ENCODE measurements around the gene AARSD1.

DNA sequence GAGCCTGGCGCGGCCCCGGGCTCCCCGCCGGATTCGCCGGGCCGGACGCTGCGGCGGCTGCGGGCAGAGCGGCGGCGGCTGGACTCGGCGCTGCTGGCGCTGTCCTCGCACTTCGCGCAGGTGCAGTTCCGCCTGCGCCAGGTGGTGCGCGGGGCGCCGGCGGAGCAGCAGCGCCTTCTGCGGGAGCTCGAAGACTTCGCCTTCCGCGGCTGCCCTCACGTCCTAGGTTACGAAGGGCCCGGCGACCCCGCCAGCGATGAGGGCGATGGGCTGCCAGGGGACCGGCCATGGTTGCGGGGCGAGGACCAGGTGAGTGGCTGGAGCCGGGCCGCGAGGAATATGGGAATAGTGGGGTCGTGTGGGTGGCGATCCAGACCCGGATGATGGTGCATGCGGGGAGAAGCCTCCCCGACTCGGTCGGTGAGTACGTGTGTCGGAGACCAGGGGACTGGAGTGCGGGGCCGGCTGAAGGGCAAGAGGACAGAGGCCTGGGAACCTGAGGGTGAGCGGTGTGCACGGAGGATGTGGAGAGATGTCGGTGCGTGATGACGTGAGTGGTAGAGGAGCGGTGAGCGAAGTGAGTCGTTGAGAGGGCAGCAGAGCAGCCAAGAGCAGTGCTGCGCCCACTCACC lies 16.6 kb upstream of the AARSD1 start:
- TF ChIP-seq EP300 (IDR thresholded peaks at IDR 0.05) (no peak), POLR2A (IDR thresholded peaks at IDR 0.05) (no peak)
- TF ChIP-seq, protein P1, sequence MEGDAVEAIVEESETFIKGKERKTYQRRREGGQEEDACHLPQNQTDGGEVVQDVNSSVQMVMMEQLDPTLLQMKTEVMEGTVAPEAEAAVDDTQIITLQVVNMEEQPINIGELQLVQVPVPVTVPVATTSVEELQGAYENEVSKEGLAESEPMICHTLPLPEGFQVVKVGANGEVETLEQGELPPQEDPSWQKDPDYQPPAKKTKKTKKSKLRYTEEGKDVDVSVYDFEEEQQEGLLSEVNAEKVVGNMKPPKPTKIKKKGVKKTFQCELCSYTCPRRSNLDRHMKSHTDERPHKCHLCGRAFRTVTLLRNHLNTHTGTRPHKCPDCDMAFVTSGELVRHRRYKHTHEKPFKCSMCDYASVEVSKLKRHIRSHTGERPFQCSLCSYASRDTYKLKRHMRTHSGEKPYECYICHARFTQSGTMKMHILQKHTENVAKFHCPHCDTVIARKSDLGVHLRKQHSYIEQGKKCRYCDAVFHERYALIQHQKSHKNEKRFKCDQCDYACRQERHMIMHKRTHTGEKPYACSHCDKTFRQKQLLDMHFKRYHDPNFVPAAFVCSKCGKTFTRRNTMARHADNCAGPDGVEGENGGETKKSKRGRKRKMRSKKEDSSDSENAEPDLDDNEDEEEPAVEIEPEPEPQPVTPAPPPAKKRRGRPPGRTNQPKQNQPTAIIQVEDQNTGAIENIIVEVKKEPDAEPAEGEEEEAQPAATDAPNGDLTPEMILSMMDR (IDR thresholded peaks at IDR 0.05): peak in 1 of 3 donors; percentile 12

Data from ovary (tissue), 3 donors.